B cell (primary cell): ENCODE results near the gene ADAM12. TPM values are rescaled to one million over a fixed set of nuclear protein-coding genes. Genes with fewer than 3 reads are reported as not detected.

Source experiments
- ATAC-seq: fragments of 200-7000 bp; cut with Tn5 transposase; one replicate; pipeline ENCODE4 v1.10.0; 2021; ENCODE audit warnings: low read depth, mild to moderate bottlenecking, moderate number of reproducible peaks, moderate library complexity
- CTCF ChIA-PET: fragments of 350-600 bp; sonication (Branson Sonifier 250); formaldehyde crosslinking; loops from one replicate; lab custom pipeline; 2021; ENCODE audit warnings: antibody characterized with exemption, inconsistent platforms; lab: Charles Lee
- POLR2A ChIA-PET: fragments of 350-600 bp; sonication (Branson Sonifier 250); formaldehyde crosslinking; loops from one replicate; lab custom pipeline; 2021; ENCODE audit warnings: antibody characterized with exemption; lab: Charles Lee
- DNase-seq: peaks from one replicate; pipeline ENCODE4 v3.0.0; 2013
- H2AFZ ChIP-seq: 2 replicates; pipeline ENCODE4 v1.6.1; 2012; ENCODE audit warnings: mild to moderate bottlenecking, low read depth, low read length; ENCODE audit not compliant: insufficient read depth, poor library complexity, severe bottlenecking
- H3K27ac ChIP-seq, 2 donors: 1 replicate in 1 of 2; 2 replicates in 1 of 2; pipeline ENCODE4 v1.5.1; 2012 to 2013; ENCODE audit warnings: low read length in 2 of 2, mild to moderate bottlenecking in 2 of 2, moderate library complexity in 1 of 2
- H3K27me3 ChIP-seq, 4 experiments: fragments of 200-600 bp in 1 of 4; sonication (generic) in 1 of 4; replicated peaks in 1 of 4; 1 replicate in 2 of 4; 2 replicates in 2 of 4; pipeline versions ENCODE4 v1.6.1 to v1.7.0; 2013 to 2016; ENCODE audit warnings: low read length in 3 of 4, mild to moderate bottlenecking in 2 of 4, mixed read lengths in 1 of 4, moderate library complexity in 1 of 4; ENCODE audit not compliant: insufficient read depth in 4 of 4, control insufficient read depth in 3 of 4; ENCODE audit errors: control extremely low read depth in 1 of 4
- H3K36me3 ChIP-seq, 2 experiments: replicated peaks in 1 of 2; 1 replicate in 1 of 2; 2 replicates in 1 of 2; pipeline versions ENCODE4 v1.6.1 to v1.7.1; 2013; ENCODE audit warnings: low read length in 1 of 2; ENCODE audit not compliant: insufficient read depth in 2 of 2, control insufficient read depth in 1 of 2; ENCODE audit errors: control extremely low read depth in 1 of 2, extremely low read depth in 1 of 2
- H3K4me1 ChIP-seq, 2 donors: fragments of 200-600 bp in 1 of 2; sonication (generic) in 1 of 2; 1 replicate in 1 of 2; 2 replicates in 1 of 2; pipeline versions ENCODE4 v1.5.1 to v1.6.1; 2013 to 2017; ENCODE audit warnings: low read length in 2 of 2; ENCODE audit not compliant: control insufficient read depth in 2 of 2, insufficient read depth in 2 of 2
- H3K4me2 ChIP-seq: replicated peaks from 2 replicates; pipeline ENCODE3; 2012; ENCODE audit warnings: mild to moderate bottlenecking, low read depth, low read length; ENCODE audit not compliant: poor library complexity, severe bottlenecking
- H3K4me3 ChIP-seq, 5 experiments: fragments of 200-600 bp in 1 of 5; sonication (generic) in 1 of 5; 1 replicate in 3 of 5; 2 replicates in 2 of 5; pipeline versions ENCODE4 v1.5.1 to v1.7.0; 2011 to 2016; ENCODE audit warnings: low read length in 4 of 5, mild to moderate bottlenecking in 4 of 5, low read depth in 2 of 5, control low read depth in 1 of 5, moderate library complexity in 1 of 5; ENCODE audit not compliant: insufficient read depth in 1 of 5; ENCODE audit errors: control extremely low read depth in 1 of 5, extremely low read depth in 1 of 5
- H3K79me2 ChIP-seq: fragments of 200-600 bp; sonication (generic); one replicate; pipeline ENCODE4 v1.6.0; 2016; ENCODE audit warnings: low read length; ENCODE audit not compliant: control insufficient read depth, insufficient read depth
- H3K9ac ChIP-seq: fragments of 200-600 bp; sonication (generic); 2 replicates; pipeline ENCODE4 v1.6.1; 2017; ENCODE audit warnings: mild to moderate bottlenecking, low read length, moderate library complexity
- H3K9me3 ChIP-seq, 3 donors: one replicate each; pipeline versions ENCODE4 v1.6.1 to v1.7.1; 2013; ENCODE audit warnings: low read length in 2 of 3; ENCODE audit not compliant: control insufficient read depth in 2 of 3, insufficient read depth in 1 of 3; ENCODE audit errors: control extremely low read depth in 1 of 3
- H4K20me1 ChIP-seq: 2 replicates; pipeline ENCODE4 v1.6.0; 2012; ENCODE audit warnings: mild to moderate bottlenecking, low read length; ENCODE audit not compliant: insufficient read depth, control insufficient read depth, poor library complexity, severe bottlenecking
- H3K27ac Mint-ChIP-seq: one replicate; pipeline ENCODE4 v1.8.0; 2021; ENCODE audit warnings: mixed read lengths
- H3K27me3 Mint-ChIP-seq: one replicate; pipeline ENCODE4 v1.8.0; 2021; ENCODE audit warnings: mixed read lengths
- H3K4me1 Mint-ChIP-seq: one replicate; pipeline ENCODE4 v1.8.0; 2021; ENCODE audit warnings: mixed read lengths
- H3K4me3 Mint-ChIP-seq: one replicate; pipeline ENCODE4 v1.8.0; 2021; ENCODE audit warnings: mixed read lengths
- H3K9me3 Mint-ChIP-seq: one replicate; pipeline ENCODE4 v1.8.0; 2022; ENCODE audit warnings: mixed read lengths; ENCODE audit not compliant: insufficient read depth
- EZH2 ChIP-seq: IDR thresholded peaks from 2 replicates; pipeline ENCODE4 v1.6.1; 2012; ENCODE audit warnings: borderline replicate concordance, low read depth, mild to moderate bottlenecking, moderate library complexity, low read length; ENCODE audit not compliant: insufficient read depth, poor library complexity, severe bottlenecking
- WGBS: methylation state at CpG from one replicate; pipeline ENCODE4 v1.1.5; 2013; ENCODE audit warnings: missing lambda C conversion rate; ENCODE audit not compliant: insufficient coverage; 5-methylcytosine and 5-hydroxymethylcytosine counted together
- intact Hi-C: fragments of 100-400 bp; cut with micrococcal nuclease; formaldehyde crosslinking; loops from one replicate; pipeline ENCODE4 v1.10.0; 2022
- polyA plus RNA-seq: library from polyadenylated mRNA; depleted of rRNA; stranded (reverse); fragments of >200 nt; gene quantifications from 2 replicates; pipeline ENCODE4 v1.2.3, GENCODE V29; 2012
- total RNA-seq, 2 donors: library from RNA; stranded (reverse); fragments of 120-200 nt in 1 of 2; gene quantifications; 1 replicate in 1 of 2; 2 replicates in 1 of 2; pipeline versions ENCODE4 v1.2.3 to v1.2.4, GENCODE V29; 2013 to 2022
- TF ChIP-seq, protein P1 (sequence below): fragments of 200-600 bp; IDR thresholded peaks from one replicate; pipeline ENCODE4 v1.8.0; 2022; ENCODE audit warnings: antibody characterized with exemption, mild to moderate bottlenecking

Gene ADAM12
- total and polyA plus RNA-seq, 2 donors (not counting 1 experiment from before 2014, with no cell fraction given) = 0.01 to 0.22 TPM

DNA sequence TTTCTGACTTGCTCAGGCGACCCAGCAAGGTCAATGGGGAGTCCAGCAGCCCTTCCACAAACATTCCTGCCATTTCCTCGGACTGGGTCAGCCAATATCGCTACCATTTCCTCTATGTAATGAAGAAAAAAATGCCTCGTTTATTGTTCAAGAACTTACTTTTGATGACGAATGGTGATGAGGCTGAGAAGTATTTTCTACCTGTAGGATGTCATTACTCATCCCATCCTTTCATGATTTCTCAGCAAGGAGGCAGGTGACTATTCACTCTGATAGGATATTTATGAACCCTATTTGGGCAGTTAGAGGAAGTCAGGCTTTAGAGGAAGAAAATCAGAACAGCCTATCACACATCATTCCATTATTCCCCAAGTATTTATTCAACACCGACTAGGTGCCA, 313.3 kb downstream of the ADAM12 start:
- H3K27me3 Mint-ChIP-seq = peaks cover 50% of the 10 kb centered on the region
- no peak overlapping the region for H3K4me3 Mint-ChIP-seq
- Histone ChIP-seq H3K4me2 (no peak overlapping the region), H4K20me1 (no peaks in the 10 kb centered on the region), H3K9me3 (no peaks in the 10 kb centered on the region), H3K79me2 (no peaks in the 10 kb centered on the region), H3K27ac (no peak overlapping the region), H2AFZ (no peak overlapping the region), H3K9ac (no peak overlapping the region), H3K4me1 (no peaks in the 10 kb centered on the region), H3K36me3 (no peaks in the 10 kb centered on the region), H3K27me3 (peaks cover 0 to 11% (median 2%) of the 10 kb centered on the region in 4 experiments), H3K4me3 (no peak overlapping the region)
- 17% methylated on average over 1 of the region's 6 CpGs for WGBS
- intact Hi-C loops = no loop called here
- ATAC-seq (no peak), DNase-seq (no peak)
- ChIA-PET POLR2A (no interaction called here), CTCF (no interaction called here)
- TF ChIP-seq, protein P1, sequence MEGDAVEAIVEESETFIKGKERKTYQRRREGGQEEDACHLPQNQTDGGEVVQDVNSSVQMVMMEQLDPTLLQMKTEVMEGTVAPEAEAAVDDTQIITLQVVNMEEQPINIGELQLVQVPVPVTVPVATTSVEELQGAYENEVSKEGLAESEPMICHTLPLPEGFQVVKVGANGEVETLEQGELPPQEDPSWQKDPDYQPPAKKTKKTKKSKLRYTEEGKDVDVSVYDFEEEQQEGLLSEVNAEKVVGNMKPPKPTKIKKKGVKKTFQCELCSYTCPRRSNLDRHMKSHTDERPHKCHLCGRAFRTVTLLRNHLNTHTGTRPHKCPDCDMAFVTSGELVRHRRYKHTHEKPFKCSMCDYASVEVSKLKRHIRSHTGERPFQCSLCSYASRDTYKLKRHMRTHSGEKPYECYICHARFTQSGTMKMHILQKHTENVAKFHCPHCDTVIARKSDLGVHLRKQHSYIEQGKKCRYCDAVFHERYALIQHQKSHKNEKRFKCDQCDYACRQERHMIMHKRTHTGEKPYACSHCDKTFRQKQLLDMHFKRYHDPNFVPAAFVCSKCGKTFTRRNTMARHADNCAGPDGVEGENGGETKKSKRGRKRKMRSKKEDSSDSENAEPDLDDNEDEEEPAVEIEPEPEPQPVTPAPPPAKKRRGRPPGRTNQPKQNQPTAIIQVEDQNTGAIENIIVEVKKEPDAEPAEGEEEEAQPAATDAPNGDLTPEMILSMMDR = no peak
- no peak for TF ChIP-seq EZH2
- H3K4me1 Mint-ChIP-seq = no peaks in the 10 kb centered on the region
- peaks cover 3% of the 10 kb centered on the region for H3K9me3 Mint-ChIP-seq
- no peak overlapping the region for H3K27ac Mint-ChIP-seq

DNA sequence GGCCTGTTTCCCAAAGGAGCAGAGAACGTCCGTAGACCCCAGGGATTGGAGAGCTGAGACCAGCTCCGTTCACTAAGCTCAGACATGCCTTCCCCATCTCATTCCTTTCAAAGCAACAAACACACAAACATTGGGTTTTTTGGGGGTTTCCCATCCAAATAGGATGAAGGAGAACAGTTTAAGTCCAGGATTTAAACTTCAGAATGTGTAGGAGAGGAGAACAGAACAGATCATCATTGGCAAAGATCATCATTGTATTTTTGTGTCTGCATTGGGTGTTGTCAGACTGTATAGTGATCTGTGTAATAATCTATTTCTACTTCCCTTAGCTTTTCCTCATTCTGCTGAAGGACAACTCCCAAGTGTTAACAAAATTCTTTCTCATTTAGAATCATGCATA, 314.0 kb downstream of the ADAM12 start:
- ATAC-seq (no peak), DNase-seq (no peak)
- CTCF ChIA-PET = no interaction called here
- no CpG with 5 or more reads among the region's 3 CpGs for WGBS
- intact Hi-C loops = no loop called here
- H3K79me2 ChIP-seq = no peaks in the 10 kb centered on the region
- no peaks in the 10 kb centered on the region for H3K9me3 ChIP-seq
- H3K4me3 ChIP-seq = no peak overlapping the region
- H3K27me3 Mint-ChIP-seq = peaks cover 47% of the 10 kb centered on the region
- H3K4me3 Mint-ChIP-seq = no peak overlapping the region
- no peak overlapping the region for H3K27ac ChIP-seq
- no peak for TF ChIP-seq EZH2
- TF ChIP-seq, protein P1 = no peak
- no peaks in the 10 kb centered on the region for H4K20me1 ChIP-seq
- H3K27me3 ChIP-seq = peaks cover 0 to 13% (median 2%) of the 10 kb centered on the region in 4 experiments
- no peaks in the 10 kb centered on the region for H3K4me1 Mint-ChIP-seq
- peaks cover 3% of the 10 kb centered on the region for H3K9me3 Mint-ChIP-seq
- H3K4me1 ChIP-seq = no peaks in the 10 kb centered on the region
- no peaks in the 10 kb centered on the region for H3K36me3 ChIP-seq
- POLR2A ChIA-PET = no interaction called here
- H3K4me2 ChIP-seq = no peak overlapping the region
- no peak overlapping the region for H3K27ac Mint-ChIP-seq
- H3K9ac ChIP-seq = no peak overlapping the region
- no peak overlapping the region for H2AFZ ChIP-seq
